B cell (primary cell): Measurements from ENCODE around the gene ADAMTSL2. TPM values are rescaled to one million over a fixed set of nuclear protein-coding genes. Genes with fewer than 3 reads are reported as not detected.

Source experiments
- ATAC-seq: fragments of 200-7000 bp; cut with Tn5 transposase; one replicate; pipeline ENCODE4 v1.10.0; 2021; ENCODE audit warnings: low read depth, mild to moderate bottlenecking, moderate number of reproducible peaks, moderate library complexity
- CTCF ChIA-PET: fragments of 350-600 bp; sonication (Branson Sonifier 250); formaldehyde crosslinking; loops from one replicate; lab custom pipeline; 2021; ENCODE audit warnings: antibody characterized with exemption, inconsistent platforms; lab: Charles Lee
- POLR2A ChIA-PET: fragments of 350-600 bp; sonication (Branson Sonifier 250); formaldehyde crosslinking; loops from one replicate; lab custom pipeline; 2021; ENCODE audit warnings: antibody characterized with exemption; lab: Charles Lee
- DNase-seq: peaks from one replicate; pipeline ENCODE4 v3.0.0; 2013
- H2AFZ ChIP-seq: 2 replicates; pipeline ENCODE4 v1.6.1; 2012; ENCODE audit warnings: mild to moderate bottlenecking, low read depth, low read length; ENCODE audit not compliant: insufficient read depth, poor library complexity, severe bottlenecking
- H3K27ac ChIP-seq, 2 donors: 1 replicate in 1 of 2; 2 replicates in 1 of 2; pipeline ENCODE4 v1.5.1; 2012 to 2013; ENCODE audit warnings: low read length in 2 of 2, mild to moderate bottlenecking in 2 of 2, moderate library complexity in 1 of 2
- H3K27me3 ChIP-seq, 4 experiments: fragments of 200-600 bp in 1 of 4; sonication (generic) in 1 of 4; replicated peaks in 1 of 4; 1 replicate in 2 of 4; 2 replicates in 2 of 4; pipeline versions ENCODE4 v1.6.1 to v1.7.0; 2013 to 2016; ENCODE audit warnings: low read length in 3 of 4, mild to moderate bottlenecking in 2 of 4, mixed read lengths in 1 of 4, moderate library complexity in 1 of 4; ENCODE audit not compliant: insufficient read depth in 4 of 4, control insufficient read depth in 3 of 4; ENCODE audit errors: control extremely low read depth in 1 of 4
- H3K36me3 ChIP-seq, 2 experiments: replicated peaks in 1 of 2; 1 replicate in 1 of 2; 2 replicates in 1 of 2; pipeline versions ENCODE4 v1.6.1 to v1.7.1; 2013; ENCODE audit warnings: low read length in 1 of 2; ENCODE audit not compliant: insufficient read depth in 2 of 2, control insufficient read depth in 1 of 2; ENCODE audit errors: control extremely low read depth in 1 of 2, extremely low read depth in 1 of 2
- H3K4me1 ChIP-seq, 2 donors: fragments of 200-600 bp in 1 of 2; sonication (generic) in 1 of 2; 1 replicate in 1 of 2; 2 replicates in 1 of 2; pipeline versions ENCODE4 v1.5.1 to v1.6.1; 2013 to 2017; ENCODE audit warnings: low read length in 2 of 2; ENCODE audit not compliant: control insufficient read depth in 2 of 2, insufficient read depth in 2 of 2
- H3K4me2 ChIP-seq: replicated peaks from 2 replicates; pipeline ENCODE3; 2012; ENCODE audit warnings: mild to moderate bottlenecking, low read depth, low read length; ENCODE audit not compliant: poor library complexity, severe bottlenecking
- H3K4me3 ChIP-seq, 5 experiments: fragments of 200-600 bp in 1 of 5; sonication (generic) in 1 of 5; 1 replicate in 3 of 5; 2 replicates in 2 of 5; pipeline versions ENCODE4 v1.5.1 to v1.7.0; 2011 to 2016; ENCODE audit warnings: low read length in 4 of 5, mild to moderate bottlenecking in 4 of 5, low read depth in 2 of 5, control low read depth in 1 of 5, moderate library complexity in 1 of 5; ENCODE audit not compliant: insufficient read depth in 1 of 5; ENCODE audit errors: control extremely low read depth in 1 of 5, extremely low read depth in 1 of 5
- H3K79me2 ChIP-seq: fragments of 200-600 bp; sonication (generic); one replicate; pipeline ENCODE4 v1.6.0; 2016; ENCODE audit warnings: low read length; ENCODE audit not compliant: control insufficient read depth, insufficient read depth
- H3K9ac ChIP-seq: fragments of 200-600 bp; sonication (generic); 2 replicates; pipeline ENCODE4 v1.6.1; 2017; ENCODE audit warnings: mild to moderate bottlenecking, low read length, moderate library complexity
- H3K9me3 ChIP-seq, 3 donors: one replicate each; pipeline versions ENCODE4 v1.6.1 to v1.7.1; 2013; ENCODE audit warnings: low read length in 2 of 3; ENCODE audit not compliant: control insufficient read depth in 2 of 3, insufficient read depth in 1 of 3; ENCODE audit errors: control extremely low read depth in 1 of 3
- H4K20me1 ChIP-seq: 2 replicates; pipeline ENCODE4 v1.6.0; 2012; ENCODE audit warnings: mild to moderate bottlenecking, low read length; ENCODE audit not compliant: insufficient read depth, control insufficient read depth, poor library complexity, severe bottlenecking
- H3K27ac Mint-ChIP-seq: one replicate; pipeline ENCODE4 v1.8.0; 2021; ENCODE audit warnings: mixed read lengths
- H3K27me3 Mint-ChIP-seq: one replicate; pipeline ENCODE4 v1.8.0; 2021; ENCODE audit warnings: mixed read lengths
- H3K4me1 Mint-ChIP-seq: one replicate; pipeline ENCODE4 v1.8.0; 2021; ENCODE audit warnings: mixed read lengths
- H3K4me3 Mint-ChIP-seq: one replicate; pipeline ENCODE4 v1.8.0; 2021; ENCODE audit warnings: mixed read lengths
- H3K9me3 Mint-ChIP-seq: one replicate; pipeline ENCODE4 v1.8.0; 2022; ENCODE audit warnings: mixed read lengths; ENCODE audit not compliant: insufficient read depth
- CTCF ChIP-seq: fragments of 200-600 bp; IDR thresholded peaks from one replicate; pipeline ENCODE4 v1.8.0; 2022; ENCODE audit warnings: antibody characterized with exemption, mild to moderate bottlenecking
- EZH2 ChIP-seq: IDR thresholded peaks from 2 replicates; pipeline ENCODE4 v1.6.1; 2012; ENCODE audit warnings: borderline replicate concordance, low read depth, mild to moderate bottlenecking, moderate library complexity, low read length; ENCODE audit not compliant: insufficient read depth, poor library complexity, severe bottlenecking
- WGBS: methylation state at CpG from one replicate; pipeline ENCODE4 v1.1.5; 2013; ENCODE audit warnings: missing lambda C conversion rate; ENCODE audit not compliant: insufficient coverage; 5-methylcytosine and 5-hydroxymethylcytosine counted together
- intact Hi-C: fragments of 100-400 bp; cut with micrococcal nuclease; formaldehyde crosslinking; loops from one replicate; pipeline ENCODE4 v1.10.0; 2022
- polyA plus RNA-seq: library from polyadenylated mRNA; depleted of rRNA; stranded (reverse); fragments of >200 nt; gene quantifications from 2 replicates; pipeline ENCODE4 v1.2.3, GENCODE V29; 2012
- total RNA-seq, 2 donors: library from RNA; stranded (reverse); fragments of 120-200 nt in 1 of 2; gene quantifications; 1 replicate in 1 of 2; 2 replicates in 1 of 2; pipeline versions ENCODE4 v1.2.3 to v1.2.4, GENCODE V29; 2013 to 2022

ADAMTSL2 gene
- total and polyA plus RNA-seq, 2 donors (not counting 1 experiment from before 2014, with no cell fraction given), result 0.03 TPM; not detected in 1

GRCh38 chr9:133499892-133500270 is 34.6 kb upstream of the ADAMTSL2 start:
- no peak overlapping the region for H2AFZ ChIP-seq
- CTCF ChIA-PET, result interaction anchor here (1.2 kb wide), 1 partner anchor 13 kb away, joined by 5 read pairs; no protein-coding TSS in a partner anchor
- no peak overlapping the region for H3K4me2 ChIP-seq
- Mint-ChIP-seq H3K27ac (no peak overlapping the region), H3K4me1 (no peaks in the 10 kb centered on the region), H3K9me3 (peaks cover 11% of the 10 kb centered on the region), H3K4me3 (no peak overlapping the region), H3K27me3 (peaks cover 25% of the 10 kb centered on the region)
- H3K27me3 ChIP-seq, result peaks cover 0 to 12% (median 0%) of the 10 kb centered on the region in 4 experiments
- no peaks in the 10 kb centered on the region for H3K79me2 ChIP-seq
- no peaks in the 10 kb centered on the region for H4K20me1 ChIP-seq
- intact Hi-C loops, result no loop called here
- 84% methylated on average over 12 of the region's 12 CpGs for WGBS
- TF ChIP-seq EZH2 (no peak), CTCF (no peak)
- peaks cover 5 to 15% (median 14%) of the 10 kb centered on the region in 3 donors for H3K9me3 ChIP-seq
- ATAC-seq, result no peak
- H3K9ac ChIP-seq, result no peak overlapping the region
- POLR2A ChIA-PET, result no interaction called here
- DNase-seq, result no peak
- no peak overlapping the region for H3K27ac ChIP-seq
- no peaks in the 10 kb centered on the region for H3K4me1 ChIP-seq
- no peaks in the 10 kb centered on the region for H3K36me3 ChIP-seq
- no peak overlapping the region for H3K4me3 ChIP-seq

- intact Hi-C loops, result no loop called here
- Histone ChIP-seq H3K4me1 (no peaks in the 10 kb centered on the region), H3K36me3 (no peaks in the 10 kb centered on the region), H2AFZ (no peak overlapping the region), H3K27ac (no peak overlapping the region), H3K79me2 (no peaks in the 10 kb centered on the region), H4K20me1 (no peaks in the 10 kb centered on the region), H3K9me3 (peaks cover 5 to 15% (median 10%) of the 10 kb centered on the region in 3 donors), H3K9ac (no peak overlapping the region), H3K27me3 (peaks cover 0 to 12% (median 0%) of the 10 kb centered on the region in 4 experiments), H3K4me2 (no peak overlapping the region), H3K4me3 (no peak overlapping the region)
- no peak overlapping the region for H3K4me3 Mint-ChIP-seq
- WGBS, result 90% methylated on average over 1 of the region's 1 CpG
- POLR2A ChIA-PET, result no interaction called here
- H3K4me1 Mint-ChIP-seq, result no peaks in the 10 kb centered on the region
- no peak for TF ChIP-seq CTCF
- no peak for TF ChIP-seq EZH2
- DNase-seq, result no peak
- H3K27ac Mint-ChIP-seq, result no peak overlapping the region
- peaks cover 11% of the 10 kb centered on the region for H3K9me3 Mint-ChIP-seq
- peaks cover 25% of the 10 kb centered on the region for H3K27me3 Mint-ChIP-seq
- CTCF ChIA-PET, result no interaction called here
- ATAC-seq, result no peak
These were observed 32.4 kb upstream of the ADAMTSL2 start for GRCh38 chr9:133502112-133502511.
